Keratinocyte (primary cell): ENCODE results near the gene GYS2. TPM values are rescaled to one million over a fixed set of nuclear protein-coding genes. Genes with fewer than 3 reads are reported as not detected.

Experiments
- DNase-seq: peaks from one replicate; pipeline ENCODE4 v3.0.0-alpha.2; 2011; ENCODE audit warnings: low read depth, missing footprints, low spot score
- FAIRE-seq: peaks from 2 replicates; lab custom pipeline; 2011; peaks lifted over from hg19 to GRCh38; lab: Jason Lieb, UNC
- H2AFZ ChIP-seq: 2 replicates; pipeline ENCODE4 v1.6.0; 2012; ENCODE audit warnings: low read length, control low read depth, inconsistent platforms; ENCODE audit not compliant: control insufficient read depth
- H3K27ac ChIP-seq: 2 replicates; pipeline ENCODE4 v1.5.1; 2011; ENCODE audit warnings: low read length; ENCODE audit not compliant: control insufficient read depth, insufficient read depth
- H3K27me3 ChIP-seq: 3 replicates; pipeline ENCODE4 v1.6.0; 2011; ENCODE audit warnings: low read length; ENCODE audit not compliant: control insufficient read depth, insufficient read depth; ENCODE audit errors: extremely low read depth
- H3K36me3 ChIP-seq, 2 experiments: 2 replicates in 1 of 2; 3 replicates in 1 of 2; pipeline ENCODE4 v1.5.1; 2011; ENCODE audit warnings: low read length in 2 of 2, mild to moderate bottlenecking in 1 of 2; ENCODE audit not compliant: control insufficient read depth in 2 of 2, insufficient read depth in 2 of 2; ENCODE audit errors: extremely low read depth in 1 of 2
- H3K4me1 ChIP-seq: 3 replicates; pipeline ENCODE4 v1.5.1; 2011; ENCODE audit warnings: low read length; ENCODE audit not compliant: control insufficient read depth, insufficient read depth; ENCODE audit errors: extremely low read depth
- H3K4me2 ChIP-seq: 3 replicates; pipeline ENCODE4 v1.6.0; 2011; ENCODE audit warnings: low read depth, low read length; ENCODE audit not compliant: control insufficient read depth, insufficient read depth; ENCODE audit errors: extremely low read depth
- H3K4me3 ChIP-seq, 3 experiments: fragments of 200-600 bp in 1 of 3; sonication (generic) in 1 of 3; 2 replicates in 2 of 3; 3 replicates in 1 of 3; pipeline ENCODE4 v1.5.1; 2011 to 2016; ENCODE audit warnings: low read length in 3 of 3, mild to moderate bottlenecking in 3 of 3, control low read depth in 2 of 3, inconsistent platforms in 1 of 3, low read depth in 1 of 3, mixed read lengths in 1 of 3, mixed run types in 1 of 3, moderate library complexity in 1 of 3; ENCODE audit not compliant: control insufficient read depth in 2 of 3, insufficient read depth in 2 of 3; ENCODE audit errors: extremely low read depth in 1 of 3
- H3K79me2 ChIP-seq: 2 replicates; pipeline ENCODE4 v1.6.0; 2012; ENCODE audit warnings: low read length; ENCODE audit not compliant: control insufficient read depth, insufficient read depth
- H3K9ac ChIP-seq: 3 replicates; pipeline ENCODE4 v1.6.0; 2011; ENCODE audit warnings: low read length; ENCODE audit not compliant: control insufficient read depth, insufficient read depth; ENCODE audit errors: extremely low read depth
- H3K9me1 ChIP-seq: 3 replicates; pipeline ENCODE4 v1.6.0; 2011; ENCODE audit warnings: low read length; ENCODE audit not compliant: control insufficient read depth, insufficient read depth; ENCODE audit errors: extremely low read depth
- H3K9me3 ChIP-seq: 2 replicates; pipeline ENCODE4 v1.5.1; 2012; ENCODE audit warnings: low read depth, low read length; ENCODE audit not compliant: control insufficient read depth
- H4K20me1 ChIP-seq: 3 replicates; pipeline ENCODE4 v1.6.0; 2011; ENCODE audit warnings: low read length; ENCODE audit not compliant: control insufficient read depth, insufficient read depth; ENCODE audit errors: extremely low read depth
- CTCF ChIP-seq, 3 experiments: IDR thresholded peaks in 1 of 3; conservative IDR thresholded peaks in 1 of 3; optimal IDR thresholded peaks in 1 of 3; 2 replicates in 2 of 3; 3 replicates in 1 of 3; pipeline versions ENCODE3 to v1.5.1; 2011; ENCODE audit warnings: low read length in 3 of 3, mild to moderate bottlenecking in 3 of 3, moderate library complexity in 2 of 3, control low read depth in 1 of 3, inconsistent platforms in 1 of 3; ENCODE audit not compliant: insufficient read depth in 2 of 3; ENCODE audit errors: extremely low read depth in 1 of 3
- EZH2 ChIP-seq: IDR thresholded peaks from one replicate; pipeline ENCODE4 v1.6.1; 2012; ENCODE audit warnings: inconsistent platforms, mild to moderate bottlenecking, low read length, moderate library complexity
- dilution Hi-C: fragments of 300-500 bp; cut with MboI; formaldehyde crosslinking; loops from one replicate; pipeline ENCODE4 v1.7.0; 2020; ENCODE audit warnings: low sequenced_read_pairs; ENCODE audit not compliant: extremely low pct_ligation_motif_present
- polyA plus RNA-seq, 5 experiments: library from polyadenylated mRNA; depleted of rRNA in 3 of 5; stranded (reverse) in 3 of 5; stranded (forward) in 1 of 5; unstranded in 1 of 5; fragments of >200 nt; gene quantifications; 1 replicate in 1 of 5; 2 replicates in 3 of 5; 3 replicates in 1 of 5; pipeline versions ENCODE4 v1.2.1 to v1.2.3, GENCODE V29; 2011 to 2012; ENCODE audit warnings: missing spikeins in 2 of 5, low read depth in 1 of 5, low replicate concordance in 1 of 5

GYS2 gene
- polyA plus RNA-seq, 1 donor (not counting 4 experiments of a cell fraction or from before 2014, with no cell fraction given) = not detected

- no peaks in the 10 kb centered on the region for H3K9me3 ChIP-seq
- H3K4me1 ChIP-seq = no peaks in the 10 kb centered on the region
- H2AFZ ChIP-seq = no peak overlapping the region
- peaks cover 3% of the 10 kb centered on the region for H3K27me3 ChIP-seq
- no peaks in the 10 kb centered on the region for H3K9me1 ChIP-seq
- no peak overlapping the region for H3K9ac ChIP-seq
- H3K27ac ChIP-seq = no peak overlapping the region
- dilution Hi-C loops = no loop called here
- no peaks in the 10 kb centered on the region for H3K36me3 ChIP-seq
- no peaks in the 10 kb centered on the region for H3K79me2 ChIP-seq
- H3K4me3 ChIP-seq = no peak overlapping the region
- FAIRE-seq = no peak
- TF ChIP-seq CTCF (optimal IDR thresholded peaks at IDR 0.05 in 1 of 3, IDR thresholded peaks at IDR 0.05 in 1 of 3, conservative IDR thresholded peaks at IDR 0.05 in 1 of 3; ENCODE audit: extremely low read depth in 1 of 3, insufficient read depth in 2 of 3, low read length in 3 of 3) (no peak), EZH2 (no peak)
- no peak for DNase-seq
- H3K4me2 ChIP-seq = no peak overlapping the region
- H4K20me1 ChIP-seq = no peaks in the 10 kb centered on the region
Observed at GRCh38 chr12:21608196-21608595, 3.5 kb upstream of the GYS2 start.

GRCh38 chr12:21607701-21608100 lies 3.1 kb upstream of the GYS2 start:
- FAIRE-seq (no peak), DNase-seq (no peak)
- Histone ChIP-seq H3K9ac (no peak overlapping the region), H3K27ac (no peak overlapping the region), H3K4me3 (no peak overlapping the region), H3K9me3 (no peaks in the 10 kb centered on the region), H2AFZ (no peak overlapping the region), H3K9me1 (no peaks in the 10 kb centered on the region), H4K20me1 (no peaks in the 10 kb centered on the region), H3K27me3 (peaks cover 3% of the 10 kb centered on the region), H3K36me3 (no peaks in the 10 kb centered on the region), H3K4me2 (no peak overlapping the region), H3K4me1 (no peaks in the 10 kb centered on the region), H3K79me2 (no peaks in the 10 kb centered on the region)
- TF ChIP-seq CTCF (optimal IDR thresholded peaks at IDR 0.05 in 1 of 3, IDR thresholded peaks at IDR 0.05 in 1 of 3, conservative IDR thresholded peaks at IDR 0.05 in 1 of 3; ENCODE audit: extremely low read depth in 1 of 3, insufficient read depth in 2 of 3, low read length in 3 of 3) (peak in 1 of 3 experiments; percentile 21), EZH2 (no peak)
- dilution Hi-C loops = no loop called here
